Fibroblast of the conjunctiva (primary cell): Measurements from ENCODE around the gene RTCA.
"Not testable (repeated sequence)": the region's sequence is repeated elsewhere in the genome, so short reads cannot be mapped to it uniquely, and the experiment has no call there.

Experiments
- DNase-seq: peaks from one replicate; pipeline ENCODE4 v3.0.0-alpha.2; 2010; ENCODE audit warnings: low read depth

Gene RTCA

GRCh38 chr1:100265931-100266740 lies at the start of gene RTCA:
TSS of gene RTCA (plus strand) at chr1:100266216. CDS start at chr1:100266376, 160 bp downstream.
- DNase-seq = peak; percentile 94

DNA sequence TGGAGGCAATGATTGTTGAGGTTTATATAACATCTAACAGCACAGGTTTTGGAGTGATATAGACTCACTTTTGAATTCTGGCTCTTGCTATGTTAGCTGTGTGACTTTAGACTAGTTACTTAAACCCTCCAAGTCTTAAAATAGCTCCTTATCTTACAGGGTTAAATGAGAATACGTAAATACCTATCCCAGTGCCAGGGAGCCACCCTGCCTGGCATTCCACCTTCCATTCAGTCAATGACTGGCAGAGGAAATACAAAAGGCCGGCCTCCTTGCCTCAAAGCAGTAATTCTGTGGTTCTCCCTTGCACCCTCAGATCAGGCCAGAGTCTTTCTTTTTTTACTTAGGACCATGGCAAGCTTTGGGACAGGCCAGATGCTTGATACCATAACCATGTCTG lies 48.2 kb upstream of the RTCA start:
- DNase-seq = no peak

DNA sequence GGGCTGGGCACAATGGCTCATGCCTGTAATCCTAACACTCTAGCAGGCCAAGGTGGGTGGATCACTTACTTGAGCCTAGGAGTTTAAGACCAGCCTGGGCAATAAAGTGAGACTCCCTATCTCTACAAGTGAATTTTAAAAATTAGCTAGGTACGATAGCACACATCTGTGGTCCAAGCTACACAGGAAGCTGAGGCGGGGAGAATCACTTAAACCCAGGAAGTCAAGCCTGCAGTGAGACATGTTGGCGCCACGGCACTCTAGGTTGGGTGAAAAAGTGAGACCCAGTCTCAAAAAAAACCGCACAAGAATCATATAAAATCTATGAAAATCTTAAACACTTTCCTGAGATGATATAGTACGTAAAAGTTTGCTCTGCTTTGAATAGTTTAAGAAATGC lies 46.6 kb upstream of the RTCA start:
- DNase-seq = no peak

DNA sequence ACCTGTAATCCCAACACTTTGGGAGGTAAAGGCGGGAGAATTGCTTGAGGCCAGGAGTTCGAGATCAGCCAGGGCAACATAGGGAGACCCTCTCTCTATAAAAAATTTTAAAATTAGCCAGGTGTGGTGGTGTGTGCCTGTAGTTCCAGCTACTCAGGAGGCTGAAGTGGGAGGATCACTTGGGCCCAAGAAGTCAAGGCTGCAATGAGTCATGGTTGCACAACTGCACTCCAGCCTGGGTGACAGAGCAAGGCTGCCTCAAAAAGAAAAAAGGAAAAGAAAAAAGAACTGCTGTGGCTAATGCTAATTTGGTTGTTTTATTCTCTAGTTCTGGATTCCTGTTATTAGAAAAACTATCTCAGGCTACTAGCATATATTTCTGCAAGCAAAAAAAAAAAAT lies 46.1 kb upstream of the RTCA start:
- DNase-seq = no peak

GRCh38 chr1:100222428-100222827 lies 43.6 kb upstream of the RTCA start:
- DNase-seq = no peak

DNA sequence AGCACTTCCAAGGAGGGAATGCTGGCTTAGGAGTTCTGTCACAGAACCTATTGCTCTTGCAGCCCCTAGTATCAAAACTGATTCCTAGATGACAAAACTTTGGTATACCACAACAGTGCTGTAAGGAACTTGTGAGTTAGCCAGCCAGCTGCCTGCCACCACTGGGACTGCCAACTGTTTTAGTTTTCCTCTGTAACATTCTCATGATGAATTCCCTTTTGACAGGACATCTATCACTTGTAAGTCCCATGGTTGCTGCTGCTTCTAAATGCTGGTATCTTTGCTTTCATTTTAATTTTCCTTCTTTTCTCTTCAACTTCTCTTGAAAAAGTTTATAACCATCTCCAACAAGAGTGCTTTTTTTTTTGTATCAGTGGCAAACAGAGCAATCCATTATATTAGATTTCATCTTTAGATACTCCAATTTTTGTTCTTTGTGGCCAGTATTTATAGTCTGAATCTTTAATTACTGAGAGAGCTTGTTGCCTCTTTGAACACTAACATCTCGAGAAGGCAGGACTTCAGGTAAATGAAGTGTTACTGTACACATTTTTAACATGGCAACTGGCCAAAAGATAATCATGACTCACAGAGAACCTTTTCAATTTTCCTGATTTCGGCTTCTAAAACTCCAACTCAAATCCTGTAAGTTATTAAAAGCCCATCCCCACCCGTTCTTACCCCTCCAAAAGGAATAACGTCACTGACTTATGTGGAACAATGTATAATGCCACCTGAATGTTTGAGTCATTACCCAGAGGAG lies 36.2 kb upstream of the RTCA start:
- no peak for DNase-seq

DNA sequence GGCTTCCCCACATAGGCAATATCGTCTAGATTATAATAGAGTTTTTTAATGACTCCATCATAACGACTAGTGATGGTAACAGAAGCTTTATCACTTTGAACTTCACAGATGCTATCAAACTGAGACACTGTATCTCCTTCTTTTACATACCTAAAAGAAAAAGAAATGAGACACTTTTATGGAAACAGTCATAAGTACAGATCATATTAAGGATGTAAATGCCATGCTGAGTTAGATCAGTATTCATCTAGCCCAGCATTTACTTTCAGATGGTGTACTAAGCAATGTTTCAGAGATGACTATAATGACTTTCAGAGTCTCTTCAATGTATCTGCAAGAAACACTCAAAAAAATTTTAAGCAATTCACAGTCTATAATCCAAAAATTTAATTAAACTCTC lies 35.3 kb upstream of the RTCA start:
- DNase-seq = no peak

DNA sequence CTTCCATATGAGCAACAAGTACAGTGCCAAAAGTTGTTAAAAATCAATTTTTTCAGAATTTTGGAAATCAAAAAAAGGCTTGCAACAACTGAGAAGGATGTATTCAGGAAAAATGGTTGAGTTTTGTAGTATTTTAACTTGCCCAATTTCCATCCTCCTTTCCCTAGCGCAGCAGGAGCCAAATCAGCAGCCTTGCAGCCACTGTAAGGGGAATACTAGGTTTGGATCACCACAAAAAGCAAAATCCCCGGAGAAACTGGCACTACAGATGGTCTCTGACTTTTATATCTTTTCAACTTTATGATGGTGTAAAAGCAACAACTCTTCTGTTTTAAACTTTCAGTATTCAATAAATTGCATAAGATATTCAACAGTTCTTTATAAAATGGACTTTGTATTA lies 34.3 kb upstream of the RTCA start:
- no peak for DNase-seq

- DNase-seq = no peak
Measured at GRCh38 chr1:100232156-100232555, 33.9 kb upstream of the RTCA start.

- not testable (repeated sequence) for DNase-seq
Measured at GRCh38 chr1:100233566-100233965, 32.5 kb upstream of the RTCA start.

GRCh38 chr1:100234432-100234831 lies 31.6 kb upstream of the RTCA start:
- no peak for DNase-seq

GRCh38 chr1:100237091-100237490 lies 28.9 kb upstream of the RTCA start:
- DNase-seq = no peak

- no peak for DNase-seq
Measured at GRCh38 chr1:100239961-100240360, 26.1 kb upstream of the RTCA start.

- DNase-seq = no peak
Measured at GRCh38 chr1:100240631-100241030, 25.4 kb upstream of the RTCA start.

GRCh38 chr1:100246738-100247137 lies 19.3 kb upstream of the RTCA start:
- no peak for DNase-seq

GRCh38 chr1:100249155-100249536 lies 16.9 kb upstream of the RTCA start:
- no peak for DNase-seq

GRCh38 chr1:100249537-100250257 lies 16.3 kb upstream of the RTCA start, which contains the start of gene DBT:
TSS of gene DBT (minus strand) at chr1:100249834. CDS start at chr1:100249820, 14 bp downstream.
- DNase-seq = peak; percentile 90

- DNase-seq = no peak
Measured at GRCh38 chr1:100250264-100250663, 15.8 kb upstream of the RTCA start.

- DNase-seq = no peak
Measured at GRCh38 chr1:100250807-100251206, 15.2 kb upstream of the RTCA start.

GRCh38 chr1:100252901-100253300 lies 13.1 kb upstream of the RTCA start:
- DNase-seq = no peak

DNA sequence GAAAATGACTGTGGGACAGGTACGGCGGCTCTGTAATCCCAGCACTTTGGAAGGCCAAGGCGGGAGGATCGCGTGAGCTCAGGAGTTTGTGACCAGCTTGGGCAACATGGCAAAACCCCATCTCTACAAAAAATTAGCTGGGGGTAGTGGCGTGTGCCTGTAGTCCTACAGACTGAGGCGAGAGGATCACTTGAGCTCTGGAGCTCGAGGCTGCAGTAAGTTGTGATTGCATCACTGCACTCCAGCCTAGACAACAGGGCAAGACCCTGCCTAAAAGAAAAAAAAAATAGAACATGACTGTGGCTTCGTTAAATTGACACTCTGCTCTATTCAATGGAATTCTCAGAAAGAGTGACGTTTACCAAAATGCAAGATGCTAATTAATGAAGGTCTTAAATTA lies 12.5 kb upstream of the RTCA start:
- DNase-seq = no peak

- not testable (repeated sequence) for DNase-seq
Measured at GRCh38 chr1:100256273-100256672, 9.7 kb upstream of the RTCA start.

DNA sequence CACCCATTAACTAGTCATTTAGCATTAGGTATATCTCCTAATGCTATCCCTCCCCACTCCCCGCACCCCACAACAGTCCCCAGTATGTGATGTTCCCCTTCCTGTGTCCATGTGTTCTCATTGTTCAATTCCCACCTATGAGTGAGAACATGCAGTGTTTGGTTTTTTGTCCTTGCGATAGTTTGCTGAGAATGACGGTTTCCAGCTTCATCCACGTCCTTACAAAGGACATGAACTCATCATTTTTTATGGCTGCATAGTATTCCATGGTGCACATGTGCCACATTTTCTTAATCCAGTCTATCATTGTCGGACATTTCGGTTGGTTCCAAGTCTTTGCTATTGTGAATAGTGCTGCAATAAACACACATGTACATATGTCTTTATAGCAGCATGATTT lies 7.6 kb upstream of the RTCA start:
- DNase-seq = not testable (repeated sequence)
